GM12801 (cell line): ENCODE results near the gene CSNK1G2.

Source experiments
- CTCF ChIP-seq: IDR thresholded peaks from one replicate; pipeline ENCODE4 v1.5.1; 2011; ENCODE audit warnings: control low read depth; ENCODE audit not compliant: insufficient read length; ENCODE audit errors: extremely low read depth

The CSNK1G2 gene

GRCh38 chr19:1959928-1960589 is 19.1 kb downstream of the CSNK1G2 start:
- TF ChIP-seq CTCF: no peak

GRCh38 chr19:1961000-1961883 is 20.3 kb downstream of the CSNK1G2 start:
- TF ChIP-seq CTCF: no peak

GRCh38 chr19:1962674-1963073 is 21.7 kb downstream of the CSNK1G2 start:
- no peak for TF ChIP-seq CTCF

- TF ChIP-seq CTCF: no peak
Measured at GRCh38 chr19:1967087-1967608, 26.2 kb downstream of the CSNK1G2 start.

GRCh38 chr19:1968279-1969175 is 27.6 kb downstream of the CSNK1G2 start:
- no peak for TF ChIP-seq CTCF

- no peak for TF ChIP-seq CTCF
Measured at GRCh38 chr19:1969176-1970002, 28.4 kb downstream of the CSNK1G2 start.
